ENCODE results near the gene EIF2D. TPM values are rescaled to one million over a fixed set of nuclear protein-coding genes. Genes with fewer than 3 reads are reported as not detected.

Gene EIF2D
- total and polyA plus RNA-seq, 8 donors = 16.9 to 130 (median 48.8) TPM

DNA sequence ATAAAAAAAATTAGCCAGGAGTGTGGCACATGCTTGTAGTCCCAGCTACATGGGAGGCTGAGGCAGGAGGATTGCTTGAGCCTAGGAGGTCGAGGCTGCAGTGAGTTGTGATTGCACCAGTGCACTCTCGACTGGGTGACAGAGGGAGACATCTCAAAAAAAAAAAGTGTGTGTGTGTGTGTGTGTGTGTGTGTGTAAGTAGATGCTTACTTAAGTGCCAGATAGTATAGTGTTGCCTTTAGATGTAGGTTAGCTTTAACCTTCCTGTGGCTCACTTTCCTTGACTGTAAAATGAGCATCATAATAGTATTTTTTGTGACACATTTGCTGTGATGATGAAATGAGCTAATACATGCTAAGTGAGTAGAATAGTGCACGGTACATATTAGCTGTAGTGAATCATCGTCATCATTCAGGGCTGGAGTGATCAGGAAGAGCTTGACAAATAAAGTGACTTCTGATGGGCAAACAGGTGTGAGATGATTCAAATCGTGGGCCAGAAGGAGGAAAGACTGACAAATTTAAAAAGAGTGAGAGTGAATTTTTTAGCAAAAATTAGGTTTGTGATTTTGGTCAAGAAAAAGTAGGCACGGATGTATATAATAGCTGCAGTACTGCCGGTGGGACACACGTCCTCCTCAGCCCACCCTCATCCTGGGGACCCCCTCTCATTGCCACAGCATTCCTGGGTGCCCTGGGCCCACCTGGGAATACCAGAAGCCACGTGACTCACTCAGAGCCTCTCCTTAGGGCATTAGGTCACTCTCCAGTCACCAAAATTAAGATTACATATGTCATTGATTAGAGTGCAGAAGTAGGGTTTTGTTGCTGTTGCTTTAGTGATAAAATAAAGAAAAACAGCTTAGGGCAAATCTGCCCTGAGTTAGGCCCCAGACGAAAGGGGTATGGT lies 33.9 kb downstream of the EIF2D start:
- peaks cover 7 to 95% (median 39%) of the 10 kb centered on the region in 4 donors for H3K4me1 ChIP-seq
- TF ChIP-seq EP300 (IDR thresholded peaks at IDR 0.05) (no peak), CTCF (IDR thresholded peaks at IDR 0.05) (no peak), POLR2A (IDR thresholded peaks at IDR 0.05) (no peak), POLR2AphosphoS5 (IDR thresholded peaks at IDR 0.05) (no peak)
- intact Hi-C loops (cut with DNase I; ENCODE audit: low total_unique reads) = no loop called here
- peak overlapping the region; percentile 25 to 83 (median 60) for H3K27ac ChIP-seq
- H3K4me3 ChIP-seq = no peak overlapping the region
- H3K36me3 ChIP-seq = peaks cover 0 to 8% (median 5%) of the 10 kb centered on the region in 4 donors
- H3K9me3 ChIP-seq = no peaks in the 10 kb centered on the region
- H3K27me3 ChIP-seq = no peaks in the 10 kb centered on the region
- no peak for DNase-seq
- WGBS, 5 donors = 60 to 70% (median 64%) methylated on average over 10 of the region's 10 CpGs

DNA sequence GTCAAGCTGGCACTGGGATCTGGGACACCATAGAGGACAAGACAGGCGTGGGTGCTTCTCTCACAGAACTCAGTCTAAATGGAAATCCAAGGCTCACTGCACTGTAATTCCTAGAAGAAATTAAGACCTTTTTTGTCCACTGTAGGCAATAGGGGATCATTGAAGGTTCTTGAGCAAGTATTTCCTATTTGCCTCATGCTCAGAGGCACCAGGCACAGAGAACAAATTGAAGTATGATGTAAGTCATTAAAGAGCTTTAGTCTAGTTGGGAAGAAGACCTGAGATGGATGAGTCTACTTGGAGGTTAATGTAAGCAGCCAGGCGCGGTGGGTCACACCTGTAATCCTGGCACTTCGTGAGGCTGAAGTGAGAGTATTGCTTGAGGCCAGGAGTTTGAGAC lies 34.6 kb downstream of the EIF2D start:
- no peaks in the 10 kb centered on the region for H3K9me3 ChIP-seq
- no peaks in the 10 kb centered on the region for H3K27me3 ChIP-seq
- no peak overlapping the region for H3K4me3 ChIP-seq
- WGBS, 5 donors = 63 to 98% (median 83%) methylated on average over 4 of the region's 4 CpGs
- intact Hi-C loops (cut with DNase I; ENCODE audit: low total_unique reads) = no loop called here
- no peak for DNase-seq
- peaks cover 7 to 93% (median 34%) of the 10 kb centered on the region in 4 donors for H3K4me1 ChIP-seq
- H3K36me3 ChIP-seq = peaks cover 0 to 5% (median 3%) of the 10 kb centered on the region in 4 donors
- peak overlapping the region in 2 of 5 donors; percentile 82 to 83 for H3K27ac ChIP-seq
- TF ChIP-seq CTCF (IDR thresholded peaks at IDR 0.05) (no peak), POLR2A (IDR thresholded peaks at IDR 0.05) (no peak), EP300 (IDR thresholded peaks at IDR 0.05) (no peak), POLR2AphosphoS5 (IDR thresholded peaks at IDR 0.05) (no peak)

- Histone ChIP-seq H3K27ac (peak overlapping the region; percentile 57 to 83 (median 71)), H3K4me1 (peaks cover 7 to 78% (median 34%) of the 10 kb centered on the region in 4 donors), H3K27me3 (no peaks in the 10 kb centered on the region), H3K9me3 (no peaks in the 10 kb centered on the region), H3K4me3 (no peak overlapping the region), H3K36me3 (peaks cover 0 to 15% (median 5%) of the 10 kb centered on the region in 4 donors)
- TF ChIP-seq EP300 (IDR thresholded peaks at IDR 0.05) (no peak), POLR2A (IDR thresholded peaks at IDR 0.05) (no peak), POLR2AphosphoS5 (IDR thresholded peaks at IDR 0.05) (no peak), CTCF (IDR thresholded peaks at IDR 0.05) (no peak)
- WGBS, 5 donors = 83 to 96% (median 91%) methylated on average over 3 of the region's 3 CpGs
- DNase-seq = no peak
- intact Hi-C loops (cut with DNase I; ENCODE audit: low total_unique reads) = no loop called here
Measured at GRCh38 chr1:206575894-206576737, 36.1 kb downstream of the EIF2D start.
